Lung (tissue), 13 donors: Measurements from ENCODE around the gene IL23R. TPM values are rescaled to one million over a fixed set of nuclear protein-coding genes. Genes with fewer than 3 reads are reported as not detected.

ENCODE experiments used
- ATAC-seq: fragments of 200-7000 bp; cut with Tn5 transposase; one replicate; pipeline ENCODE4 v1.9.1; 2020; ENCODE audit warnings: moderate number of reproducible peaks; ENCODE audit not compliant: insufficient read depth, low FRiP score
- DNase-seq, 3 donors: peaks; one replicate each; pipeline ENCODE4 v3.0.0-alpha.2; 2013 to 2017
- H3K27ac ChIP-seq, 2 donors: one replicate each; pipeline ENCODE4 v1.5.1; 2013; ENCODE audit warnings: mild to moderate bottlenecking in 2 of 2, moderate library complexity in 2 of 2, control low read depth in 1 of 2, inconsistent platforms in 1 of 2, low read depth in 1 of 2, low read length in 1 of 2
- H3K27me3 ChIP-seq, 3 donors: one replicate each; pipeline ENCODE4 v1.5.1; 2013; ENCODE audit warnings: low read length in 2 of 3; ENCODE audit not compliant: control insufficient read depth in 3 of 3, insufficient read depth in 3 of 3
- H3K36me3 ChIP-seq, 4 donors: one replicate each; pipeline ENCODE4 v1.5.1; 2013; ENCODE audit warnings: low read length in 4 of 4, mild to moderate bottlenecking in 1 of 4, moderate library complexity in 1 of 4; ENCODE audit not compliant: control insufficient read depth in 4 of 4, insufficient read depth in 4 of 4
- H3K4me1 ChIP-seq, 5 donors: one replicate each; pipeline ENCODE4 v1.5.1; 2013; ENCODE audit warnings: low read length in 5 of 5, mild to moderate bottlenecking in 2 of 5, moderate library complexity in 1 of 5; ENCODE audit not compliant: control insufficient read depth in 5 of 5, insufficient read depth in 5 of 5
- H3K4me3 ChIP-seq: one replicate; pipeline ENCODE4 v1.5.1; 2013; ENCODE audit warnings: mild to moderate bottlenecking, control low read depth, moderate library complexity
- H3K9ac ChIP-seq, 2 donors: one replicate each; pipeline ENCODE4 v1.5.1; 2013; ENCODE audit warnings: low read length in 2 of 2, control low read depth in 1 of 2; ENCODE audit not compliant: insufficient read depth in 1 of 2
- H3K9me3 ChIP-seq, 4 donors: one replicate each; pipeline ENCODE4 v1.5.1; 2013; ENCODE audit warnings: low read length in 3 of 4, mild to moderate bottlenecking in 1 of 4, moderate library complexity in 1 of 4; ENCODE audit not compliant: control insufficient read depth in 4 of 4, insufficient read depth in 3 of 4
- WGBS, 2 donors: extraction: QIAGEN DNeasy Blood & Tissue Kit; methylation state at CpG; one replicate each; pipeline ENCODE4 v1.1.7; 2013; 5-methylcytosine and 5-hydroxymethylcytosine counted together
- polyA plus RNA-seq, 2 donors: library from polyadenylated mRNA; stranded (reverse); fragments of 200-250 nt; gene quantifications; one replicate each; pipeline ENCODE4 v1.2.1, GENCODE V29; 2013
- small RNA-seq: library from RNA; depleted of rRNA; stranded (forward); fragments of <200 nt; gene quantifications from one replicate; pipeline ENCODE3, GENCODE V24; 2014; ENCODE audit warnings: low replicate concordance
- total RNA-seq, 2 donors: library from RNA; depleted of rRNA in 1 of 2; stranded (reverse); fragments of >200 nt in 1 of 2; gene quantifications; one replicate each; pipeline ENCODE4 v1.2.1, GENCODE V29; 2014 to 2021
- TF ChIP-seq, protein P1 (sequence below): IDR thresholded peaks from 2 replicates; pipeline ENCODE4 v1.5.1; 2012; ENCODE audit warnings: mild to moderate bottlenecking; ENCODE audit errors: control extremely low read depth, extremely low read depth
- donor health status: control.
- donor health status: control.
- donor health status: Bipolar disorder and iron deficiency.
- donor health status: healthy.
- donor health status: DM: yes; HTN: yes; CAD: no.

IL23R gene
- total and polyA plus RNA-seq, 4 donors, result 0.03 to 0.60 (median 0.15) TPM; not detected in 1

GRCh38 chr1:67307251-67308060, 141.2 kb downstream of the IL23R start, which contains the start of gene IL12RB2:
IL12RB2 (plus strand) TSS chr1:67307873; CDS start chr1:67320369, 12,496 bp downstream.
- peaks cover 0 to 31% (median 14%) of the 10 kb centered on the region in 3 donors for H3K27me3 ChIP-seq
- H3K9ac ChIP-seq, result peak within 1 kb of the TSS in 1 of 2 donors; percentile 19
- H3K36me3 ChIP-seq, result no peaks in the 10 kb centered on the region
- H3K27ac ChIP-seq, result no peak within 1 kb of the TSS
- no peak within 1 kb of the TSS for H3K4me3 ChIP-seq
- WGBS, 2 donors, result 2 to 3% methylated on average over 59 to 75 of the region's 75 CpGs
- H3K9me3 ChIP-seq, result no peaks in the 10 kb centered on the region
- DNase-seq (peak; percentile 10 to 32 (median 24)), ATAC-seq (no peak)
- TF ChIP-seq, protein P1, sequence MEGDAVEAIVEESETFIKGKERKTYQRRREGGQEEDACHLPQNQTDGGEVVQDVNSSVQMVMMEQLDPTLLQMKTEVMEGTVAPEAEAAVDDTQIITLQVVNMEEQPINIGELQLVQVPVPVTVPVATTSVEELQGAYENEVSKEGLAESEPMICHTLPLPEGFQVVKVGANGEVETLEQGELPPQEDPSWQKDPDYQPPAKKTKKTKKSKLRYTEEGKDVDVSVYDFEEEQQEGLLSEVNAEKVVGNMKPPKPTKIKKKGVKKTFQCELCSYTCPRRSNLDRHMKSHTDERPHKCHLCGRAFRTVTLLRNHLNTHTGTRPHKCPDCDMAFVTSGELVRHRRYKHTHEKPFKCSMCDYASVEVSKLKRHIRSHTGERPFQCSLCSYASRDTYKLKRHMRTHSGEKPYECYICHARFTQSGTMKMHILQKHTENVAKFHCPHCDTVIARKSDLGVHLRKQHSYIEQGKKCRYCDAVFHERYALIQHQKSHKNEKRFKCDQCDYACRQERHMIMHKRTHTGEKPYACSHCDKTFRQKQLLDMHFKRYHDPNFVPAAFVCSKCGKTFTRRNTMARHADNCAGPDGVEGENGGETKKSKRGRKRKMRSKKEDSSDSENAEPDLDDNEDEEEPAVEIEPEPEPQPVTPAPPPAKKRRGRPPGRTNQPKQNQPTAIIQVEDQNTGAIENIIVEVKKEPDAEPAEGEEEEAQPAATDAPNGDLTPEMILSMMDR, result no peak
- peaks cover 0 to 5% (median 1%) of the 10 kb centered on the region in 5 donors for H3K4me1 ChIP-seq

DNA sequence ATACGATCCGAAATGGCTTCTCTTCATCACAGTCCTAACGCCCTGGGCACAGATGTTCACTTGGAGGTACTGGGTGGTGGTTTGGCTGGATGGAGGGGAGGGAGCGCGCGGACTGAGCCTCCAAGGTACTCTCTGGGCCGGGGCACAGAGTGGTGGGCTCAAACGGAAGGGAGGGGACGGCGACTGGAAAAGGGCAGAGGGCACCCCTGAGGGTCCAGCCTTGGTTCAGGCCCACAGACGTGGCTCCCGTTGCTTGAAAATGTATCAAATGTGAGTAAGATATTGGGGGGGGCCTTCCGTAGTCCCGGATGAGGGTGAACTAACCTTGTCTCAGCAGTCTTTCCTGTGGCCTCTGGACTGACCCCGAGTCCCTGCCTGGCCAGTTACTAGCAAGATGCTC, 141.9 kb downstream of the IL23R start:
- ATAC-seq (no peak), DNase-seq (peak in 1 of 3 donors; percentile 12)
- TF ChIP-seq, protein P1, result no peak
- Histone ChIP-seq H3K27me3 (peaks cover 0 to 31% (median 14%) of the 10 kb centered on the region in 3 donors), H3K36me3 (no peaks in the 10 kb centered on the region), H3K27ac (no peak overlapping the region), H3K9me3 (no peaks in the 10 kb centered on the region), H3K4me1 (peaks cover 0 to 5% (median 1%) of the 10 kb centered on the region in 5 donors), H3K9ac (no peak overlapping the region), H3K4me3 (no peak overlapping the region)
- WGBS, 2 donors, result 7 to 18% methylated on average over 15 of the region's 15 CpGs

Small RNA genes within 50 kb of the gene (small RNA-seq; reads per million reads assigned to genes)
- gene RNU4ATAC4P (not detected), gene RNU6-586P (not detected)

Other genes with a start within 250 kb of the IL23R start
- gene DNAI4, start 241.6 kb upstream of the IL23R start, total RNA-seq, result 10 to 100 TPM; 24.8 to 61.1 TPM
- gene DNAI4, start 241.6 kb upstream of the IL23R start, polyA plus RNA-seq, result 1 to 10 TPM; 4.4 to 6.3 TPM
- gene MIER1, start 241.5 kb upstream of the IL23R start, total RNA-seq, result 10 to 100 TPM; 28.6 to 42.4 TPM
- gene MIER1, start 241.5 kb upstream of the IL23R start, polyA plus RNA-seq, result 10 to 100 TPM; 12.6 to 14.4 TPM
- gene SLC35D1, start 112.3 kb upstream of the IL23R start, total RNA-seq, result 10 to 100 TPM in 1 of 2 donors, 1 to 10 TPM in 1; 8.0 to 13.2 TPM
- gene SLC35D1, start 112.3 kb upstream of the IL23R start, polyA plus RNA-seq, result 1 to 10 TPM; 1.5 to 3.4 TPM
- gene C1orf141, start 31.5 kb upstream of the IL23R start, total RNA-seq, result 10 to 100 TPM in 1 of 2 donors, 1 to 10 TPM in 1; 5.7 to 11.4 TPM
- under 1 TPM; 0.49 to 0.82 TPM for gene C1orf141, start 31.5 kb upstream of the IL23R start, polyA plus RNA-seq
- gene IL12RB2, start 141.4 kb downstream of the IL23R start, total RNA-seq, result 1 to 10 TPM in 1 of 2 donors, under 1 TPM in 1; 0.40 to 2.1 TPM
- under 1 TPM; 0.02 to 0.48 TPM for gene IL12RB2, start 141.4 kb downstream of the IL23R start, polyA plus RNA-seq